GM19463 (cell line): ENCODE measurements around the gene CD244.

ENCODE experiments used
- ATAC-seq: cut with Tn5 transposase; IDR thresholded peaks from one replicate; pipeline ENCODE4 v1.9.1; 2021; ENCODE audit warnings: mild to moderate bottlenecking, moderate library complexity; ENCODE audit not compliant: unreplicated experiment

CD244 gene

DNA sequence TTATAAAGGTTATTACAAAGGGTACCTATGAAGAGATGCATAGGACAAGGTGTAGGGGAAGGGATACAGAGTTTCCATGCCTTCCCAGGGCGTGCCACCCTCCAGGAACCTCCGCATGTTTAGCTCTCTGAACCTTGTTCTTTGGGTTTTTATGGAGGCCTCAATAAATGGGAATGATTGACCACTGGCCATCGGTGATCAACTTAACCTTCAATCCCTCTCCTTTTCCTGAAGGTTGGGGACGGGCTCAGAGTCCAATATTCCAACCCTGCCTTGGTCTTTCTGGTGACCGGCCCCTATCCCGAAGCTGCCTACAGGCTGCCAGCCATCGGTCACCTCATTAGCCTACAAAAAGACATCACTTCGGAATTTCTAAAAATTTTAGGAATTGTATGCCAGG lies 11.7 kb downstream of the CD244 start:
- ATAC-seq: no peak

DNA sequence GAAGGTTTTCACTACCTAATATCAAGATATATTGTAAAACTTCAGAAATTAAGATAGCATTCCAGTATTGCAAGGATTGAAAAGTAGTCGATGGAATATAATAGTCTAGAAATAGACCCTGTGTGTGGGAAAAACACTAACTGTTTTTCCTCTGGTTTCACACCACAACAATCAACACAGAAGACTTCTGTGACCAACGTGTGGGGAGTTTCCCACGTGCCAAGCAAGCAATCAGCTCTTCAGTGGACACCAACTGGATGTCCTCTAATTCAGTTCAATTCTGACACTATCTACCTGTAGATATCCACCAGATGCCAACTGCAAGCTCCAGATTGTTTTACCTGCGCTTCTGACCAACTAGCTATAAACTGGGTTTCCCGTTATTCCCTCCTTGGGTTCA lies 12.1 kb downstream of the CD244 start:
- ATAC-seq: no peak

DNA sequence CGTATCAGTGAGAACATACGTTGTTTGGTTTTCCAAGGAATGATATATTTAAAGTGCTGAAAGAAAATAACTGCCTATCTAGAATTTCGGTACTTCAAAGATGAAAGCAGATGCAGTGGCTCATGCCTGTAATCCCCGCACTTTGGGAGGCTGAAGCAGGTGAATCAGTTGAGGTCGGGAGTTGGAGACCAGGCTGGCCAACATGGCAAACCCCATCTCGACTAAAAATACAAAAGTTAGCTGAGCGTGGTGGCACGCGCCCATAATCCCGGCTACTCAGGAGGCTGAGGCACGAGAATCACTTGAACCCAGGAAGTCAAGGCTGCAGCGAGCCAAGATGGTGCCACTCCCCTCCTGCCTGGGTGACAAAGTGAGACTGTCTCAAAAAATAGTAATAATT lies 16.4 kb downstream of the CD244 start:
- no peak for ATAC-seq

DNA sequence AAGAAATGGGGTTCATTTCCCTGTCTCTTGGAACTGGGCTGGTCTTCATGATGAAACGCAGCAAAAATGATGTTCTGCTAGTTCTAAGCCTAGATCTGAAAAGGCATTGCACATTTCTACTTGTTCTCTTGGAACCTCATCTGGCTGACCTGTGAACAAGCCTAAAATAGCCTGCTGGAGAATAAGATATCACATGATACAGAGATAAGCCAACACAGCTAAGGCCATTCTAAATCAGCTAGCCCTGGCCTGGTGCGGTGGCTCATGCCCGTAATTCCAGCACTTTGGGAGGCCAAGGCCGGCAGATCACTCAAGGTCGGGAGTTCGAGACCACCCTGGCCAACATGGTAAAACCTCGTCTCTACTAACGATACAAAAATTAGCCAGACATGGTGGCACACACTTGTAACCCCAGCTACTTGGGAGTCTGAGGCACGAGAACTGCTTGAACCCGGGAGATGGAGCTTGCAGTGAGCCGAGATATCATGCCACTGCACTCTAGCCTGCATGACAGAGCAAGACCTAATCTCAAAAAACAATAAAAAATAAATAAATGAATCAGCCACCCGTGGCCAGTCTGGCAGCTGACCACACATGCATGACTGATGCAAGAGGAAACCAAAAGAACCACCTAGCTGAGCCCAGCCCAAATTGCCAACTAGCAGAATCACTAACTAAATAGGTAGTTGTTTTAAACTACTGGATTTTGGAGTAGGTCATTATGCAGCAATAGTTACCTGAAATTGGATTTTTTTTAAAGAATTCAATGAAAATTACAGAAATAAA lies 18.0 kb downstream of the CD244 start:
- ATAC-seq: no peak

DNA sequence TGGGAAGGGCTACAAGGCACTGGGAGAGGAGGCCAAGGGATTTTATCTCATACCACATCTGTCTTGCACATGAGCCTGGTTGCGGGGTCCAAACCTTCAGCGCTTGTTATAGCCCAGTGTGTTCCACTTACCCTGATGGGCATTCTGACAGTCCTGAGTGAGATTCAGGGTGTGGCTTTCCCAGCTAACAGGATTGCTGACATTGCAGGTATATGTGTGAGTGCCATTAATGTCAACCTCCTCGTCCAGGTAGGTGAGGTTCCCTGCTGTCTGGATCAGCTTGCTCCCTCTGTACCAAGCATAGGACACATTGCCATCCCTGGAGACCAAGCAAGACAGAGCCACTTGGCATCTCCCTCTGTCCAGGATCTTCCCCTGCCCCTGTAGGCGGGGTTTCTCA lies 21.6 kb downstream of the CD244 start:
- ATAC-seq: no peak

DNA sequence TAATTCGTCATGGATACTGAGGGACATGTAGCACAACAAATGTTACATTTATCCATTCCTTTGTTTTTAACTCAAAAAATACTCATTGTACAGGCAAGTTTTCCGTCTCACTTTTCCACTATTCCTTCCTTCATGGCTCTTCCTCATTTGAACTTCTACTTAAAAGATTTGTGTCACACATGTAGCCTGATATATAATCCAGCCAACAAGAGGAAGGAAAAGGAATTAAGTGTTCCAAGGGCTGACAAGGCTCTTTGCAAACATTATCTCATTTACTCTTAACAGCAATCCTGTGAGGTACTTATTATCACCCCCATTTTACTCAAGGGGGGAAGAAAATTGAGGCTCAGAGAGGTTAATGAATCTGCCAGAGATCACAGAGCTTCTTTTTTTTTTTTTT lies 22.9 kb downstream of the CD244 start:
- no peak for ATAC-seq

DNA sequence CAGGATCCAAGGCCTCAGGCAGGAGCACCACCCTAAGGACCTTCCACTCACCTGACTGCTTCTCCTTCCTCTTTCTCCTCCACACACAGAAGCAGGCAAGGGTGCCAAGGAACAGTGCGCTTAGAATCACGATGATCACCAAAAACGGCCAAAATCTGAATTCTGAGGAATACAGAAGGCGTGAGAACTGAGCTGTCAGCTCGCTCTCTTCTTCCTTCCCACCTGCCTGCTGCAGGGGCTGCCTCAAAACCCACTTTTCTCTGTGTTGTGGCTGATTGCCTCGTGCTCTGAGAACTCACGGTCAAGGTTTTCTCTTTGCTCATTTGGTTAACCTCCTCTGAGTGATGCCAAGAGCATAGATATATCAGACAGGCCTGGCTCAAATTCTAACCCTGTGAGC lies 23.8 kb downstream of the CD244 start:
- ATAC-seq: no peak

DNA sequence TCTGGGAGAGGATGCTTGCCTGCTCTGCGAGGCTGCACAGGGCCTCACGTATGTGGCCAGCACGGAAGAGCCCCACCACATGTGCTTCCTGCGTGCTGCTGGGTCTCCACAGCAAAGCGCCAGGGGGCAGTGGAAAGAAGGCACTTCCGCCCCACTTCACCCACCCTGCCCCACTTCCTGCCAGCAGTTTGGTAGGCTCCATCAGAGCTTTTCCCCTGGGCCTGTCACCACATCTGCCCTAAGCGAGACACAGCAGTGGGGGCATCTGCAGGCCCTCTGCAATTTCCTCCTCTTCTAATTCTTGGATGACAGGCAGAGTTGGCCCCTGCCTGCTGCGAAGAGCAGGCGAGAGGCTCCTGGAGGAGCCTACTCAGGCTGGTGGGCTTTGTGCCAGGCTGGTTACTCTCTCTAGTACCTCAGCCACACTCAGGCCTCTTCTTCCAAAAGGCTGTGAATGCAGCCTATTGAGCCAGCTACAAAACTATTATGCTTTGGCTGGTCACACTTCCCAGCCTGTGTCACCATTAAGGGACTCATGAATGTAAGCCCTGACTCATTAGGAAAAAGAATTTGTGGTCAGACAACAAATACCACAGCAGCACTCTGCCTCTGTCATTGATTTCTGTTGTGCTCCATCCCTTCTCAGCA lies 25.0 kb downstream of the CD244 start:
- peak; percentile 78 for ATAC-seq

DNA sequence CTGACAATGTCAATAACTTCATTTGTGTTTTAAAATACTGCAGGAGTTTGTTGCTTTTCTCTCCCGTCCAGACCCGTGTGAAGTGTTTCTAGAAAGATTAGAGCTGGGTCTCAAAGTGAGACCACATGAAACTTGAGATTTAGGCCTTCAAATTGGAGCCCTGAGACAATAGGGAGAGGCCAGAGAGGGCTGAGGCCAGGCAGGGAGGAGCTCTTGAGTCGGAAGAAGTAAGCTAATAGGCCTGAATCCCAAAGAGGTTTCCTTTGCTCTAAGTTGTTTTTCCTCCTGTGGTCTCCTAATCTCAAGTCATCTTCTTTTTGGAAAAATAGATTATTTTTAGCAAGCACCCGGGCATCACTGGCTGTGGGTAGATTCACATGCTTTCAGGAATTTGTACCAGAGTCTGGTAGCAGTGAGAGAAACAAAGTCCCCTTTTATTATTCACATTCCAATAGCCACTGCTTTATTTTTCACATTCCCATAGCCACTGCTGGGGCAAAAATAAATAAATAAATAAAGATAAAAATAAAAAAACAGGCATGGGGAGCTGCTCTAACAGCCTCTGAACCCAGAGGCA lies 25.6 kb downstream of the CD244 start:
- no peak for ATAC-seq

DNA sequence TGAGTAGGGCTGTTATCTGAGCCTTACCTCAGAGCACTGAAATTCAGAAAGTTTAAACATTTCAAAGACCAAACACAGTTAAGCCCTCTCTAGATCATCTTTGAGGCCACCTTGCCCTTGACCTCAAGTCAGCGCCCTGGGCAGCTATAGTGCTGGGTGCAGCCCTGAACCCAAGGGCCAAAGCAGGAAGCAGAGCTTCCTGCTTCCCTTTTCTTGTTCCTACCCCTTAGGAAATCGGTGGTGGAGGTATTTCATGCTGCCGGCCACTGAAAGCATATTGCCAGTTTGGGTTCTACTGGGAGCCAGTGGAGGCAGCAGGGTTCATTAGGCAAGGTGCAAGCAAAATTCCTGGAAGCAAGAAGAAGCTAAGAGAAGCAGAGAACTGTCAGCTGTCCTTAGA lies 26.1 kb downstream of the CD244 start:
- no peak for ATAC-seq

DNA sequence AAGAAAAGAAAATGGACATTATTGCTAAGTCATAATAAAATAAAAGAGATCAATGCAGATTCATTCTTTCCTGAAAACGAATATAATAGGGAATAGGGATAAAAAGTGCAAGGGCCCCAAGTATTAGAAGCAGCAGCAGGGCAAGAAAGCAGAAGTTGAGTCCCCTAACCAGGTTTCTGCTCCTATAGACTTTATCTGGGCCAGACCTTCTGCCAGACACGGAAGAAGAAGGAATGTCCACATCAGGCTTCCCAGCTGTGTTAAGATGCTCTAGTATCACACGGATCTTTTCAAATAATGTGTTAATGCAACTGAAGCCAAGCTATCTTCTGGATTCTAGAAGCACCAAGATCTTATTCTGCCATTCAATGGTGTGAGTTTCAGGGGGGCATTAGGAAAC lies 26.9 kb downstream of the CD244 start:
- ATAC-seq: no peak

DNA sequence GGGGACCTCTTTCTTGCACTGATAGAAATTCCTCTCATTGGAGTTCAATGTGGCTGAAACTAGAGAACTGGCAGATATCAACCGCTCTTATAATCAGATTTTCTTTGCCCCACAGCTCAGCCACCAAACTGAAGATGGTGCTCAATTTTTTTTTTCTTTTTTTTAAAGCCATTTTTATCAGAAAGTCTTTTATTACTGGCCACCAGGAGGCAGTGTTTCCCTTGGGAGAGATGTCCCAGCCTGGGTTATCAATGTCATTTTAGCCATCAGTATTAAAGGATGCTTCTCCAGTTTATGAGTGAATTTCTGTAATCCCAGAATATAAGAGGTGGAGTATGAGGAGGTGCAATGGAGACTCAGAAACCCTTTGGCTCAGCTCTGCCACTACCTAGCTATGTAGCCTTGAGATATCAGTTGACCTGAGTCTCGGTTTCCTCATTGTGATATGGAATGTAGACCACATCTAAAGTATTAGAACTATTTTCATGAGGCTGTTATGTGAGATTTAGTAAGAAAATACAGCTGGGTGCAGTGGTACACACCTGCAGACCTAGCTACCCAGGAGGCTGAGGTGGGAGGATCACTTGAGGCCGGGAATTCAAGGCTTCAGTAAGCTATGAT lies 27.6 kb downstream of the CD244 start:
- ATAC-seq: no peak

DNA sequence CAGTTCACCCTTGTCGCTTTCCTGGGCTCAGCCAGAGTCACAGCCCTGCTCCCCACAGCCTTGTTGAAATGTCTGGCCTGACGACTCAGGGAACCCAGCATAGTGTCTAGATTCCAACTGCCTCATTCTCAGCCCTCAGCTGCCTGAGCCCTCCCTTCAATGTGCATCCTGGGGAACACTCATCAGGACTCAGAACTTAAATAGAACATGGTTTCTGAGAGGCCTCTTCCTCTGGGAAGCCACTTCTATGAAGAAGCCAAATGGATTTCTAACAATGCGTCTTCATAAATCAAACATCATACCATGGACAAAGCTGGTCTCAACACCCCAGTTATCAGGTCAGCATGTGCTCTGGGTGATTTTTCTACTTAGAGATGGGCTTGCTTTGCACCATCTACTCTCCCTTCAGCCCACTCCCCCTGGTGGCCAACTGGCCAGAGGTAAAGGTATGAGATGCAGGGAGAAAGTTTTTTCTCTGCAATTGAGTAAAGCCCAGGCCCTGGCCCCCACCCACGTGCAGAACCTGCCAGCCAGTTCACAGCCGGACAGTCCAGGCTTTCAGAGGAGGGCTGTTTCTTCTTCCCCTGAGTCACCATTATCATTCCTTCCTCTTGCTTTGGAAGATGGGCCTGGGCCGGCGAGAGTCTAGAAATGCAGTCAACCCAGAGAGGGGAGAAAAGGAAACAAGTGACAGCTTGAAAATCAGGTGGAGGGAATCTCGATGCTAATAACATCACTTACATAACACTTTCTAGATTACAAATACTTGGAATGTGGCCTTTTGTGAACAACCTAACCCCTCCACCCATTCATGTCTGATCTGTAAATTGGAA lies 32.1 kb downstream of the CD244 start:
- ATAC-seq: peak; percentile 71

DNA sequence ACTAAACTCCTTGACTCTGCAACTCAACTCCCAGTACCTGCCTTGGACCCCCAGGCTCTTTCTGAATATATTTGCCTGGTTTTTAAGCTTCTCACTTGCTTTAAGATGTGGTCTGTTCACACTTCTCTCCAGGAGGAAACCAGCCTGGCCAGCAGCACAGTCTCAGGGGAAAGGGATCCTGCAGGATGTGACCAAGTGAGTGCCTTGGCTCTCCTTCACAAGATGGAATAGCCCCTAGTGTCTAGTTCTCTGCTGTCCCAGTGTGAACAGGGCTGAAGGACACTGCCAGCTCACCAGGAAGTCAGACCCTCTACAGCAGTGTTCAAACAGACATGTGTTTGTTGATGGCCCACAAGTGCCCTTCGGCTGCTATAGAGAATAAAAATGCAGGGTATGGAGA lies 32.9 kb downstream of the CD244 start:
- ATAC-seq: no peak

DNA sequence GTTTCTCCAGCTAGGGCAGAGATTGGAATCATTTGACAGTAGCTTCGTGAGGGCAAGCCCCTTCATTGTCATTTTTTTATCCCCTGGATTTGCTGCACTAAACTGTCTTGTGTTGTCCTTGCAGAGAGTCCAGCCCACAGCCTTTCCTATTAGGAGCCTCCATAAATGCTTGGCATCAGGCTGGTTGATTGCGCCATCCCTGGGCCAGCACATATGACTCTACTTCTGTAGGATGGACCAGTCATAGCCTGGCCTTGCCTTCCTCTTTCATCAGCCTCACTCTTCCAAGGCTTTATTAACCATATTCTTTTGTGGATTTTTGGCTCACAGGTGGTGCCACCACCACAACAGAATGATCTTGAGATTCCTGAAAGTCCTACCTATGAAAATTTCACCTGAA lies 35.3 kb downstream of the CD244 start:
- ATAC-seq: no peak

DNA sequence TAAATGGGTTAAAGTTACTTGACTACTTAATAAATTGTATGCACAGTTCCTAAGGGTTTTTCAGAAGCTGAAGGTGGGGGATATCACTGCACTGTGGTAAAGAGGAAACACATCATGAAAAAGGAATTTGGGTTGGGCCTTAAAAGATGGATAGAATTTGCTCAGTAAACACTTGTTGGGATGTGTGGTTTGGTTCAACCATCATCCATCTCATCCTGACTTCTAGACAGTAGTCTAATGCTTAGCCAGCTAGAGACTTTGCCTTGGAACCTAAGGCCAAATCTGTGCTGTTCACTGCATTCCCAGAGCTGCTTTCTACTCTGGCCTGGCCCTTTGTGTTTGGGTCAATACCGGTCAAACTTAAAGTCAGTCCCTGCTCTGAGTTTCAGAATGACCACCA lies 36.1 kb downstream of the CD244 start:
- no peak for ATAC-seq

DNA sequence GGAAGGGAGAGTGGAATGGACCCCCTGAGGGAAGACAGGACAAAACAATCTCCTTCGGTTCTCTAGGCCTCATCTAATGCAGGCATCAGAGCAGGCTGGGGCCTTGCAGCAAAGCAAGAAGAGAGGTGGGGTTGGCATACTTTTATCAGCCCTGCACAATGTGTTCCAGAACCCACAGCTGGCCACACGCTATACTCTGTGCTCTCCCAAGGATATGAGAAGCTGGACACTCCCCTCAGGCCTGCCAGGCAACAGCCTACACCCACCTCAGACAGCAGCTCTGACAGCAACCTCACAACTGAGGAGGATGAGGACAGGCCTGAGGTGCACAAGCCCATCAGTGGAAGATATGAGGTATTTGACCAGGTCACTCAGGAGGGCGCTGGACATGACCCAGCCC lies 39.4 kb downstream of the CD244 start:
- ATAC-seq: no peak

DNA sequence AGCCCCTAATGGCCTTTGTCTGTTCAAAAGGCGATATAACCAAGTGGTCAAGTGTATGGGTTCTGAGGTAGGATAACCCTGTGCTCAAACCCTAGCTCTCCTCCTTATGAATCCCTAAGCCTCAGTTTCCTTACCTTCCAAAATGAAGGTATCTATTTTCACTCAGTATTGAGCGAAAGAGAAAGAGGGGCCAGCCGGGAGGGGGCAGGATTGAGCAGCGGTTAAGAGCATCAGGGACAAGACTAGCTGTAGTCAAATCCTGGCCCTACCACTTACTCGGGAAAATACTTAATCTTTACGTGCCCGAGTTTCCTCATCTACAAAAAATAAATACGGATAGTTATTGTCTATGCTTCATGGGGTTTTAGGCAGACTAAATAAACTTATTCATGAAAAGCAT lies 41.1 kb downstream of the CD244 start:
- ATAC-seq: no peak

DNA sequence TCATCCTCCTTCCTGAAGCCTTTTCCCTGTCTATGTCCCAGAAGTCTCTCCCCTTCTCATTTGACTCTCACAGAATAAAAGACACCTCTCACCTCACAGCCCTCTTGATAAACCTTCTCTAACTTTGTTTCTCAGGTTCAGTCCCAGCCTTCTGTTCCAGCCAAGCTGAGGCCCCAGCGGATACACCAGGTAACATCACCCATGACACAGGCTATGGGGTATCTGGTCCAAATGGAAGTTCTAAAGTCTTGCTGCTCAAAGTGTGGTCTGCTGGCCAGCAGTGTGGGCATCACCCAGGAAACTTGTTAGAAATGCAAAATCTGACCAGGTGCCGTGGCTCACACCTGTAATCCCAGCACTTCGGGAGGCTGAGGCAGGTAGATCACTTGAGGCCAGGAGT lies 43.5 kb downstream of the CD244 start:
- ATAC-seq: no peak

DNA sequence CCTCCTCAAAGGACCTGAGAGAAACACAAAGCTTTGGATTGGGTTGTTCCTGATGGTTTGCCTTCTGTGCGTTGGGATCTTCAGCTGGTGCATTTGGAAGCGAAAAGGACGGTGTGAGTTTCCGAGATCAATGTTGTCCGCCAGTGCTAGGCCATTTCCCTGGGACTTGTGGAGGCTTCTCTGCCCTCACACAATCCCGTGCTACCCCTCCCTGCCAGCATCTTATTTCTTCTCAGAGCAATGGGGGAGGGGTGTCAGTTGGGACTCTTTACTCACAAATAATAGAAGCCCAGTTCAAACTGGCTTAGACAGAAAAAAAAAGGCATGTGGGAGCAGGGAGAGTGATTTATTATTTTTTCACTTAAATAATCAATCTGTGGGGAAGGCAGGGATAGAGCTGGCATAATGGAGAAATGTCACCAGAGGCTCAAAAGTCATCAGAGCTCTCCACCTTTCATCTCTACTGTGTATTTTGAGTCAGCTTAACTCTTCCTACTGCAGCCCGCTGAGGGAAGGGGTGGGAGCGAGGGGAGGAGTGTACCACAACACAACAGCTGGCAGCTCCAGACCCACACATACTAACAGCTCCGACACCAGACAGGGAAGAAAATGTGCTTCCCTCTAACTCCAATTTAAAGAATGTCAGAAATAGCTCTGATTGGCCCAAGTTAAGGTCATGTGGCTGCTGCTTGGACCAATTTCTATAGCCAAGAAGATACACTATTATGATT lies 44.3 kb downstream of the CD244 start:
- no peak for ATAC-seq
